ENCODE data around the gene DIS3L2.

Gene DIS3L2

DNA sequence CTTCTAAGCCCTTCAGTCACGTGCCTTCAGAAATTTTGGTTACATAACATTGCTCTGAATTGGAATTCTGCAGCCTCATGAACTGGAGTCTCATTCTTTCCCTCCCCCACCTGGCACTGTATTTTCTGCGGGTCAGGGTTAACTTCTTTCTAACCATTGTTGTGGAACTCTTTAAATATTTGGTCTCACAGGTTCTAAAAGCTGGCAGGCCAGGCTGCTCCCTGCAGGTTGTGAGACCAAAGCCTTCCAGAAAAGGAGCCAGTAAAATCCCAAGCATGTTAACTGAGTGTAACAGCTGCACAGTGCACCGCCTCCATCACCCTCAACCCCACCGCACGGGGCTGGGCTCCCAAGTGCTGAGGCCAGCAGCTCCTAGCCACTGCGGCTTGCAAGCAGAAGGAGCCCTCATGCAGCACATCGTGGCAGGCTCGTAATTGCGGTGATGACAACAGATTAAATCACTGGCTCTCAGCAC lies 243.0 kb downstream of the DIS3L2 start:
- no peak for TF ChIP-seq POLR2AphosphoS5 (IDR thresholded peaks at IDR 0.05; ENCODE audit: low read depth, low read length)
- no peak for TF ChIP-seq FOXP2 (optimal IDR thresholded peaks at IDR 0.05; ENCODE audit: borderline replicate concordance, extremely low read depth, extremely low read length, insufficient read depth)
- TF ChIP-seq, protein P1, sequence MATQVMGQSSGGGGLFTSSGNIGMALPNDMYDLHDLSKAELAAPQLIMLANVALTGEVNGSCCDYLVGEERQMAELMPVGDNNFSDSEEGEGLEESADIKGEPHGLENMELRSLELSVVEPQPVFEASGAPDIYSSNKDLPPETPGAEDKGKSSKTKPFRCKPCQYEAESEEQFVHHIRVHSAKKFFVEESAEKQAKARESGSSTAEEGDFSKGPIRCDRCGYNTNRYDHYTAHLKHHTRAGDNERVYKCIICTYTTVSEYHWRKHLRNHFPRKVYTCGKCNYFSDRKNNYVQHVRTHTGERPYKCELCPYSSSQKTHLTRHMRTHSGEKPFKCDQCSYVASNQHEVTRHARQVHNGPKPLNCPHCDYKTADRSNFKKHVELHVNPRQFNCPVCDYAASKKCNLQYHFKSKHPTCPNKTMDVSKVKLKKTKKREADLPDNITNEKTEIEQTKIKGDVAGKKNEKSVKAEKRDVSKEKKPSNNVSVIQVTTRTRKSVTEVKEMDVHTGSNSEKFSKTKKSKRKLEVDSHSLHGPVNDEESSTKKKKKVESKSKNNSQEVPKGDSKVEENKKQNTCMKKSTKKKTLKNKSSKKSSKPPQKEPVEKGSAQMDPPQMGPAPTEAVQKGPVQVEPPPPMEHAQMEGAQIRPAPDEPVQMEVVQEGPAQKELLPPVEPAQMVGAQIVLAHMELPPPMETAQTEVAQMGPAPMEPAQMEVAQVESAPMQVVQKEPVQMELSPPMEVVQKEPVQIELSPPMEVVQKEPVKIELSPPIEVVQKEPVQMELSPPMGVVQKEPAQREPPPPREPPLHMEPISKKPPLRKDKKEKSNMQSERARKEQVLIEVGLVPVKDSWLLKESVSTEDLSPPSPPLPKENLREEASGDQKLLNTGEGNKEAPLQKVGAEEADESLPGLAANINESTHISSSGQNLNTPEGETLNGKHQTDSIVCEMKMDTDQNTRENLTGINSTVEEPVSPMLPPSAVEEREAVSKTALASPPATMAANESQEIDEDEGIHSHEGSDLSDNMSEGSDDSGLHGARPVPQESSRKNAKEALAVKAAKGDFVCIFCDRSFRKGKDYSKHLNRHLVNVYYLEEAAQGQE (IDR thresholded peaks at IDR 0.05; ENCODE audit: insufficient read depth in 1 of 2, low read depth in 2 of 2, low read length in 2 of 2): no peak
- TF ChIP-seq SIN3A (IDR thresholded peaks at IDR 0.05; ENCODE audit: borderline replicate concordance, insufficient read depth, low read length): no peak

GRCh38 chr2:232207174-232207573 lies 245.7 kb downstream of the DIS3L2 start:
- TF ChIP-seq FOXP2 (optimal IDR thresholded peaks at IDR 0.05; ENCODE audit: borderline replicate concordance, extremely low read depth, extremely low read length, insufficient read depth): no peak
- TF ChIP-seq SIN3A (IDR thresholded peaks at IDR 0.05; ENCODE audit: borderline replicate concordance, insufficient read depth, low read length): no peak
- TF ChIP-seq POLR2AphosphoS5 (IDR thresholded peaks at IDR 0.05; ENCODE audit: low read depth, low read length): no peak
- TF ChIP-seq, protein P1 (IDR thresholded peaks at IDR 0.05; ENCODE audit: insufficient read depth in 1 of 2, low read depth in 2 of 2, low read length in 2 of 2): no peak
- TF ChIP-seq TAF1 (IDR thresholded peaks at IDR 0.05; ENCODE audit: borderline replicate concordance, insufficient read depth, low read length): no peak

DNA sequence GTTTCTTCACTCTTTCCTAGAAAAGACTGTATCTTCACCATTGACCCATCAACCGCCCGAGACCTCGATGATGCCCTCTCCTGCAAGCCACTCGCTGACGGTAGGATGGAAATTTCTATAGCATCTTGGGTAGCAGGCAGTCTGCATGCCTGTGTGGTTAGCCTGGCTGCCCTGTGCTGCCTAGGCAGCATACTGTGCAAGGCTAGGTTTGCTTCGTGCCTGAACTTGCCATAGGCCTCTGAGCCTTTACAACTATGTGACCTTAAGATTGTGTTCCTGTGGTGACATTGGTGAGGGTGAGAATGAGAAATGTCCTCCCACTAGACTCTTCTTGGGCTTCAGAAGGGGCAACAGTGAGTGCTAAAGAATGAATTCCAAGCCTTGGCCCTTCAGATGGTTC lies 248.8 kb downstream of the DIS3L2 start:
- TF ChIP-seq, protein P1 (IDR thresholded peaks at IDR 0.05; ENCODE audit: insufficient read depth in 1 of 2, low read depth in 2 of 2, low read length in 2 of 2): no peak
- TF ChIP-seq TAF1 (IDR thresholded peaks at IDR 0.05; ENCODE audit: borderline replicate concordance, insufficient read depth, low read length) (no peak), POLR2AphosphoS5 (IDR thresholded peaks at IDR 0.05; ENCODE audit: low read depth, low read length) (no peak), SIN3A (IDR thresholded peaks at IDR 0.05; ENCODE audit: borderline replicate concordance, insufficient read depth, low read length) (no peak), FOXP2 (optimal IDR thresholded peaks at IDR 0.05; ENCODE audit: borderline replicate concordance, extremely low read depth, extremely low read length, insufficient read depth) (no peak)

DNA sequence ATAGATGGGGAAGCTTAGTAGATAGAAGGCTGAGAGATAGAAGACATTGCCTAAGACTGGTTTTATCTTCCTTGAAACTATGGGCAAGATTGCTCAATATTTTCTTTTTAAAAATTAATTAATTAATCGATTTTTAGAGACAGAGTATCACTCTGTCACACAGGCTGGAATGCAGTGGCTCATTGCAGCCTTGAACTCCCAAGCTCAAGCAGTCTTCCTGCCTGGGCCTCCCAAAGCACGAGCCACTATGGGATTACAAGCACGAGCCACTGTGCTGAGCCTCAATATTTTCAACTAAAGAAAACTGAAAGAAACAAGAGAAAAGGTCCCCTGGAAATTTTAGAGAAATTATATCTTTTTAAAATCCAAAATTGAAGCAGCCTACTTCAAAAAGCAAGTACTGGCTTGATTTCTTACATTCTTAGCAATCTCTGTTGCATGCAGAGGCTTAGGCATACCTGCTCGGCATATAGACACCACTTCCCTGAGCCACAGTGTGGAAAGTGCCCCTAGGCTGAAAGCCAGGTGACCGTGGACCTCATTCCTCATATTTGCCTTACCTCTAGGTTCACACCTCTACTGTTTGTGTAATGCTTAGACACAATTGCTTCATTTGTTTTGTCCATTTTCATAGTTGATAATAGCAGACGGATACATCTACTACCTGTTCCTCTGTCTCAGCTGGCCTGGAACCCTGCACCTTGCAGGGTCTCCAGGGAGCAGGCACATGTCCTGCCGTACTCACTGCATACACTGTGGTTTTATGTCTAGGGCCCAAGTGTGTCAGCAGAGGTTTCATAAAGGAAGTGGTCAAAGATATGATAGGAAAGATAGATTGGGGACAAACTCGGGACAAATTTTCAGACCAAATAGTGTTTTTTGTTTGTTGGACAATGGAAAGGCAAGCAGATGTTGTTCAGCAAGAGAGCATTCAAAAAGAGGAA lies 250.5 kb downstream of the DIS3L2 start:
- TF ChIP-seq, protein P1 (IDR thresholded peaks at IDR 0.05; ENCODE audit: insufficient read depth in 1 of 2, low read depth in 2 of 2, low read length in 2 of 2): no peak
- TF ChIP-seq POLR2AphosphoS5 (IDR thresholded peaks at IDR 0.05; ENCODE audit: low read depth, low read length) (no peak), FOXP2 (optimal IDR thresholded peaks at IDR 0.05; ENCODE audit: borderline replicate concordance, extremely low read depth, extremely low read length, insufficient read depth) (no peak), TAF1 (IDR thresholded peaks at IDR 0.05; ENCODE audit: borderline replicate concordance, insufficient read depth, low read length) (no peak), SIN3A (IDR thresholded peaks at IDR 0.05; ENCODE audit: borderline replicate concordance, insufficient read depth, low read length) (no peak)

Data from PFSK-1 (cell line).